Tibial artery (tissue), 4 donors: ENCODE data around the gene TAOK3.

Experiments used
- DNase-seq, 2 donors: peaks; one replicate each; pipeline ENCODE4 v3.0.0-alpha.2; 2019
- H3K27ac ChIP-seq, 2 donors: fragments of 200-600 bp; sonication (generic) in 1 of 2; 1 replicate in 1 of 2; 2 replicates in 1 of 2; pipeline ENCODE4 v1.5.1; 2018 to 2019; ENCODE audit warnings: mild to moderate bottlenecking in 1 of 2
- H3K27me3 ChIP-seq, 2 donors: fragments of 200-600 bp; sonication (generic) in 1 of 2; one replicate each; pipeline versions ENCODE4 v1.5.1 to v1.6.0; 2016 to 2019
- H3K36me3 ChIP-seq, 3 donors: fragments of 200-600 bp; sonication (generic) in 2 of 3; one replicate each; pipeline ENCODE4 v1.5.1; 2016 to 2019; ENCODE audit warnings: mild to moderate bottlenecking in 2 of 3
- H3K4me1 ChIP-seq, 4 donors: fragments of 200-600 bp; sonication (generic) in 2 of 4; 1 replicate in 3 of 4; 2 replicates in 1 of 4; pipeline ENCODE4 v1.5.1; 2016 to 2019
- H3K4me3 ChIP-seq, 2 donors: fragments of 200-600 bp; sonication (generic) in 1 of 2; 1 replicate in 1 of 2; 2 replicates in 1 of 2; pipeline ENCODE4 v1.5.1; 2018 to 2019; ENCODE audit warnings: mild to moderate bottlenecking in 2 of 2
- H3K9me3 ChIP-seq, 3 donors: fragments of 200-600 bp; sonication (generic) in 1 of 3; one replicate each; pipeline ENCODE4 v1.5.1; 2016 to 2019
- CTCF ChIP-seq, 2 experiments: fragments of 200-600 bp in 1 of 2; fragments of 450-650 bp in 1 of 2; IDR thresholded peaks; one replicate each; pipeline ENCODE4 v1.5.1; 2017 to 2019; ENCODE audit warnings: antibody characterized with exemption in 2 of 2, mild to moderate bottlenecking in 1 of 2, moderate library complexity in 1 of 2
- intact Hi-C: fragments of 100-400 bp; cut with DNase I; formaldehyde crosslinking; loops from one replicate; pipeline ENCODE4 v1.15.0; 2023; ENCODE audit warnings: low total_unique reads

TAOK3 gene

GRCh38 chr12:118304093-118304492 lies 68.6 kb downstream of the TAOK3 start:
- H3K27ac ChIP-seq: no peak overlapping the region
- DNase-seq: no peak
- no peak overlapping the region for H3K4me3 ChIP-seq
- H3K27me3 ChIP-seq: no peaks in the 10 kb centered on the region
- H3K9me3 ChIP-seq: no peaks in the 10 kb centered on the region
- TF ChIP-seq CTCF (IDR thresholded peaks at IDR 0.05): no peak
- intact Hi-C loops: no loop called here
- peaks cover 0 to 18% (median 3%) of the 10 kb centered on the region in 4 donors for H3K4me1 ChIP-seq
- H3K36me3 ChIP-seq: no peaks in the 10 kb centered on the region

GRCh38 chr12:118302053-118302452 lies 70.7 kb downstream of the TAOK3 start:
- DNase-seq: no peak
- intact Hi-C loops: no loop called here
- H3K4me3 ChIP-seq: no peak overlapping the region
- H3K27me3 ChIP-seq: no peaks in the 10 kb centered on the region
- H3K4me1 ChIP-seq: peaks cover 0 to 10% (median 0%) of the 10 kb centered on the region in 4 donors
- H3K9me3 ChIP-seq: no peaks in the 10 kb centered on the region
- TF ChIP-seq CTCF (IDR thresholded peaks at IDR 0.05): no peak
- no peaks in the 10 kb centered on the region for H3K36me3 ChIP-seq
- H3K27ac ChIP-seq: no peak overlapping the region

- intact Hi-C loops: no loop called here
- no peak overlapping the region for H3K27ac ChIP-seq
- no peak overlapping the region for H3K4me3 ChIP-seq
- no peak for TF ChIP-seq CTCF (IDR thresholded peaks at IDR 0.05)
- no peaks in the 10 kb centered on the region for H3K9me3 ChIP-seq
- H3K36me3 ChIP-seq: no peaks in the 10 kb centered on the region
- H3K4me1 ChIP-seq: no peaks in the 10 kb centered on the region
- H3K27me3 ChIP-seq: no peaks in the 10 kb centered on the region
- no peak for DNase-seq
Measured at GRCh38 chr12:118299791-118300460, 72.8 kb downstream of the TAOK3 start.

- no peaks in the 10 kb centered on the region for H3K9me3 ChIP-seq
- TF ChIP-seq CTCF (IDR thresholded peaks at IDR 0.05): no peak
- no peaks in the 10 kb centered on the region for H3K36me3 ChIP-seq
- intact Hi-C loops: no loop called here
- H3K27me3 ChIP-seq: no peaks in the 10 kb centered on the region
- H3K4me3 ChIP-seq: no peak overlapping the region
- no peaks in the 10 kb centered on the region for H3K4me1 ChIP-seq
- DNase-seq: no peak
- H3K27ac ChIP-seq: no peak overlapping the region
Measured at GRCh38 chr12:118297284-118297683, 75.4 kb downstream of the TAOK3 start.

GRCh38 chr12:118292836-118293235 lies 79.9 kb downstream of the TAOK3 start:
- intact Hi-C loops: no loop called here
- H3K27ac ChIP-seq: no peak overlapping the region
- H3K4me3 ChIP-seq: no peak overlapping the region
- DNase-seq: no peak
- H3K4me1 ChIP-seq: no peaks in the 10 kb centered on the region
- TF ChIP-seq CTCF (IDR thresholded peaks at IDR 0.05): no peak
- H3K27me3 ChIP-seq: no peaks in the 10 kb centered on the region
- H3K9me3 ChIP-seq: no peaks in the 10 kb centered on the region
- H3K36me3 ChIP-seq: no peaks in the 10 kb centered on the region

- TF ChIP-seq CTCF (IDR thresholded peaks at IDR 0.05): no peak
- Histone ChIP-seq H3K36me3 (no peaks in the 10 kb centered on the region), H3K4me1 (no peaks in the 10 kb centered on the region), H3K27ac (no peak overlapping the region), H3K9me3 (no peaks in the 10 kb centered on the region), H3K27me3 (no peaks in the 10 kb centered on the region), H3K4me3 (no peak overlapping the region)
- intact Hi-C loops: no loop called here
- no peak for DNase-seq
Measured at GRCh38 chr12:118290130-118290529, 82.6 kb downstream of the TAOK3 start.
